ENCODE results near the gene UCK2.

Gene UCK2

DNA sequence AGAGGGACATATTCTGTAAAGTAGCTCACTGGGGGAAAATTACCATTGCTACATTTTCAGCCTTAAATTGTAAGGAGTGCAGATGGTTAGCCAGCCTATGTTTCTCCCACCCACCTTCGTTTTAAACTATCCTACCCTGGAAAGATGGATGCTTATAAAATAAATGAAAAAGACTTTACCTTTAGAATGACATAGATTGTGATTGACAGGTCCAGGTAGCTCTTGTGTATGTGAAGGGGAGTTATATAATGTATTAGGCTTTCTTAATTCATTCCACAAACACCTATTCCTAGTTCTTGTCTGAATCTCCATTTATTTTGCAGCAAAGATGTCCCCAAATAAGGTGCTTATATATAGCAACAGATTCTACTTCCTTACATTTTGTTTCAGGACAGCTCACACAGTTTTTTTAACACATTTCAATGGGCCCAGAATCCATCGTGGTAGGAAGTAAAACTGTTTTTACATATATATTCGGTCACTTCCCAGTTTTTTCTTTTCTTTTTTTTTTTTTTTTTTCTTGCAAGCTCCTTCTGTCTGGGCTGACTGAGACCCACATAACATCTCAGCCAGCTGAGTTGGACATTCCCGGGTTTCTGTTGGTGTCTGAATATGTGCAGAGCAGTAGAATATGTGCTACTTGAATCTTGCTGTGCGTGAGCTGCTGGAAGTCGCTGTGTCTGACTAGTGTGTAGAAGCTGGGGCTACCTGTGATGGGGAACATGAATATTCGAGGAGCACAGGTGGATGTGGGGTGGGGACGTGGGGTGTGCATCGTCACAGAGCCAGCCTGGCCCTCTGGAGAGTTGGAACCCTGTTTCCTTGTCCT lies 27.8 kb downstream of the UCK2 start:
- no peak for DNase-seq (ENCODE audit: low read depth, low spot score)

DNA sequence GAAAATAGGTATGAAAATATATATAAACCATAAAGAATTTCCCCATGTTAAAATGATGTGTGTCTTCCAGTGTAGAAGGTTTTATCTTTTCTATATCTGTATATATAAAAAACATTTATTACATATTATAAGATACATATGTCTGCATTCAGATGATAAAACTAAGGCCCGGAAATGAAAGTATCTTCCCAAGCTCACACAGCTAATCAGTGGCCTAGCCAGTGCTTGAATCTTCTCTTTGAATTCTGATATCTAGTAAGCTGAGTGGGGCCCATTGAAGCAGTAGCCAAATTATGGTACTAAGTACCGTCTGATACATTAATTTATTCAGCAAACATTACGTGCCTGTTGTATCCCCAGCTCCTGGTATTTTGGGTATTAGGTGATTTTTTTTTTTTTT lies 28.6 kb downstream of the UCK2 start:
- no peak for DNase-seq (ENCODE audit: low read depth, low spot score)

DNA sequence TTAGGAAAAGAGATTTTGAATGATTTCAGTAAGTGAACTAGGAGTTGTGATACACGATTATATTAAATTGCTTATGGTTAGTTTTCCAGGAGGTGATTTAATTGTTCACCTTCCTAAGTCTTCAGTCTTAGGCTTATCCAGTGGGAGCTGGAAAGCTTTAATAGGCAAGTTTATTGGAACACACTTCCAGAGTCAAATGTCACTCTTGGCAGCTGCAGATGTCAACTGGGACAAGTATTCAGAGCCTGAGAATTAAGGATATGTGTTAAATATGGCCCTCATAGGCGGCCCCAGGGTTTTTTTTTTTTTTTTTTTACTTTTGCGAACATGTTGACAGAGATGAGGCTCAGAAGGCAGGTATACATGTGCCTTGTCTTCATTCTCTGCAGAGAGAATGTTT lies 29.2 kb downstream of the UCK2 start:
- DNase-seq (ENCODE audit: low read depth, low spot score), result no peak

- no peak for DNase-seq (ENCODE audit: low read depth, low spot score)
These were observed 29.8 kb downstream of the UCK2 start for GRCh38 chr1:165857046-165857801.

GRCh38 chr1:165858364-165858823 lies 31.0 kb downstream of the UCK2 start:
- DNase-seq (ENCODE audit: low read depth, low spot score), result no peak

DNA sequence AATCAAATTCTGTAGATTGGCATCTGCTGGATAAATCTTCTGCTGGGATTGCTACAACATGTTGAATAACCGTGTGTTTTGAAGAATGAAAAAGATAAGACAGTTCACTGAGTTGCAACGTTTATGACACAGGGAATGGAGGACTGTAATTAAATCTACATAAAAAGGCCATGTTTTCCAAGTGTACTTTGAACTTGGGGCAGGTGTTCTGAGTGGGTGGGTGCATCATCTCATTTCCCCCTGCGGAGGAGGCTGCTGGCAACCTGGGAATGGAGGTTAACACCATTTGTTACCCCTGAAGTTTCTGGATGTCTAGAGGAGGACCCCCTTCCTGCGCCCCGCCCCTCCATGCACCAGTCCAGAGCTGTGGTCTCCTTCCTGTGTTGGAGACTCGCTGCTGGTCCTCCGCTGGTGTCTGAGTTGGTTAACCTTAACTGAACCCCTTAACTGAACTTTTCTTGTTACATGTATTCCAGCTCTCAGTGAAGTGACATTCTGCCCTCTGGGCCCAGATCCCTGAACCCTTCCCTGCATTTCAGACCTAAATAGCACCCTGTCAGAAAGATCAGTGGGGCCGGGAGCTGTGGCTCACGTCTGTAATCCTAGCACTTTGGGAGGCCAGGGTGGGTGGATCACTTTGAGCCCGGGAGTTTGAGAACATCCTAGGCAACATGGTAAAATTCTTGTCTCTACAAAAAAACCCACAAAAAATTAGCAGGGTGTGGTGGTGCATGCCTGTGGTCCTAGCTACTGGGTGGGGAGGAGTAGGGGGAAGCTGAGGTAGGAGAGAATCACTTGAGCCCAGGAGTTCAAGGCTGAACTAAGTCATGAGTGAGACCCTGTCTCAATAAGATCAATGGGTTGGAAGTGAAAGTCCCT lies 31.8 kb downstream of the UCK2 start:
- no peak for DNase-seq (ENCODE audit: low read depth, low spot score)

GRCh38 chr1:165860065-165860464 lies 32.7 kb downstream of the UCK2 start:
- no peak for DNase-seq (ENCODE audit: low read depth, low spot score)

DNA sequence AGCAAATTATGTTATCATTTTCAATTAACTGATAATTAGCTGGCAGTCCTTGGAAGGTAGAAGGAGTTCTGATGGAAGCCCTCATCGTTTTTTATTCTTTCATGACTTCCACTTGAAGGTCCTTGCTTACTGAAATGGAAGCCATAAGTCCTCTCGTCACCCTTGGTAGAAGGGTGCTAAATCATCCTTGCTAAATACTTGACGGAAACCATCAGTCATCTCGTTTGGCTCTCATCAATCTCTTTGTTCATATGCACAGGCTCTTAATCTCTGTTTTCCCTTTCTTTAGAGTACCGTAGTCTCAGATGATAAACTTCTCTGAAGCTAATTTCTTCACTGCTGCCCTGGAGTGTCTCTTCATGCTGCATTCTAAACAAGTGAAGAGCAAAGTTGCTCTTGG lies 34.5 kb downstream of the UCK2 start:
- no peak for DNase-seq (ENCODE audit: low read depth, low spot score)

- no peak for DNase-seq (ENCODE audit: low read depth, low spot score)
These were observed 35.0 kb downstream of the UCK2 start for GRCh38 chr1:165862448-165862847.

- no peak for DNase-seq (ENCODE audit: low read depth, low spot score)
These were observed 35.9 kb downstream of the UCK2 start for GRCh38 chr1:165863346-165863745.

- DNase-seq (ENCODE audit: low read depth, low spot score), result no peak
These were observed 38.4 kb downstream of the UCK2 start for GRCh38 chr1:165865633-165866340.

- no peak for DNase-seq (ENCODE audit: low read depth, low spot score)
These were observed 41.9 kb downstream of the UCK2 start for GRCh38 chr1:165869343-165869742.

- DNase-seq (ENCODE audit: low read depth, low spot score), result peak; percentile 53
These were observed 44.1 kb downstream of the UCK2 start for GRCh38 chr1:165871311-165872067.

- no peak for DNase-seq (ENCODE audit: low read depth, low spot score)
These were observed 46.1 kb downstream of the UCK2 start for GRCh38 chr1:165873481-165873880.

- DNase-seq (ENCODE audit: low read depth, low spot score), result no peak
These were observed 47.2 kb downstream of the UCK2 start for GRCh38 chr1:165874643-165875042.

GRCh38 chr1:165875171-165875570 lies 47.8 kb downstream of the UCK2 start:
- no peak for DNase-seq (ENCODE audit: low read depth, low spot score)

GRCh38 chr1:165875604-165876003 lies 48.2 kb downstream of the UCK2 start:
- no peak for DNase-seq (ENCODE audit: low read depth, low spot score)

GRCh38 chr1:165876121-165876520 lies 48.7 kb downstream of the UCK2 start:
- no peak for DNase-seq (ENCODE audit: low read depth, low spot score)

DNA sequence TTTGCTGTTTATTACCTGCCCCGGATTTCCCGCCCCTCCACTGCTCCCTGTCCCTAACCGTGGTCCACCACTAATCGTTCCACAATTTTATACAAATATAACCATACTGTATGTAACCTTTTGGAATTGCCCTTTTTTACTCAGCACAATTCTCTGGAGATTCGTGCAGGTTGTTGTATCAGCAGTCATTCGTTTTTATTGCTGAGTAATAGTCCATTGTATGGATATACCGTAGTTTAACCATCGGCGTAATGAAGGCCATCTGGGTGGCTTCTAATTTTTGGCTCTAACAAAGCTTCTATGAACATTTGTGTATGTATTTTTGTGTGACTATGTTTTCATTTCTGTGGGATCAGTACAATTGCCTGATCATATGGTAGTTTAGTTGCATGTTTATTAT lies 50.0 kb downstream of the UCK2 start:
- no peak for DNase-seq (ENCODE audit: low read depth, low spot score)

DNA sequence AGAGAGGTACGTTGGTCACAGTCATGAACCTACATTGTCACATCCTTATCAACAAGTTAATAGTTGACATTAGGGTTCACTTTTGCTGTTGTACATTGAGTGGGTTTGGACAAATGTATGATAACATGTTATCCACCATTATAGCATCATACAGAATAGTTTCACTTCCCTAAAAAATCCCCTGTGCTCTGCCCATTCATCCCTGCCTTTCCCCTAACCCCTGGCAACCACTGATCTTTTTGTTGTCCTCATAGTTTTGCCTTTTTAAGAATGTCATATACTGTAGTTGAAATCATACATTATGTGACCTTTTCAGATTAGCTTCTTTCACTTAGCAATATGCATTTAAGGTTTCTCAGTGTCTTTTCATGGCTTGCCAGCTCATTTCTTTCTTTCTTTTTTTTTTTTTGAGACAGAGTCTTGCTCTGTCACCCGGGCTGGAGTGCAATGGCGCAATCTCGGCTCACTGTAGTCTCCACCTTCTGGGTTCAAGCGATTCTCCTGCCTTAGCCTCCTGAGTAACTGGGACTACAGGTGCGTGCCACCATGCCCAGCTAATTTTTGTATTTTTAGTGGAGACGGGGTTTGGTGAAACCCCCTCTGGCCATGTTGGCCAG lies 50.6 kb downstream of the UCK2 start:
- no peak for DNase-seq (ENCODE audit: low read depth, low spot score)

Data from ELF-1 (cell line).